AG04449 (cell line): Measurements from ENCODE around the gene ASB6.

Source experiments
- CTCF ChIA-PET: fragments of 350-600 bp; formaldehyde crosslinking; extraction: SDS; loops from one replicate; lab custom pipeline; 2021; ENCODE audit warnings: antibody characterized with exemption; lab: Yijun Ruan, JAX
- POLR2A ChIA-PET: fragments of 400-600, 350-600 bp; formaldehyde crosslinking; extraction: SDS; loops from one replicate; lab custom pipeline; 2020; ENCODE audit warnings: antibody characterized with exemption, inconsistent platforms; lab: Yijun Ruan, JAX
- DNase-seq: peaks from one replicate; pipeline ENCODE4 v3.0.0-alpha.2; 2010; ENCODE audit warnings: low read depth, low spot score
- H3K4me3 ChIP-seq: 2 replicates; pipeline ENCODE4 v1.5.1; 2011; ENCODE audit warnings: low read depth, mild to moderate bottlenecking, control low read depth, low read length
- TF ChIP-seq, protein P1 (sequence below): IDR thresholded peaks from one replicate; pipeline ENCODE4 v1.5.1; 2011; ENCODE audit warnings: mild to moderate bottlenecking, moderate library complexity, low read length, control low read depth, inconsistent platforms; ENCODE audit not compliant: insufficient read depth; ENCODE audit errors: missing control alignments

ASB6 gene

DNA sequence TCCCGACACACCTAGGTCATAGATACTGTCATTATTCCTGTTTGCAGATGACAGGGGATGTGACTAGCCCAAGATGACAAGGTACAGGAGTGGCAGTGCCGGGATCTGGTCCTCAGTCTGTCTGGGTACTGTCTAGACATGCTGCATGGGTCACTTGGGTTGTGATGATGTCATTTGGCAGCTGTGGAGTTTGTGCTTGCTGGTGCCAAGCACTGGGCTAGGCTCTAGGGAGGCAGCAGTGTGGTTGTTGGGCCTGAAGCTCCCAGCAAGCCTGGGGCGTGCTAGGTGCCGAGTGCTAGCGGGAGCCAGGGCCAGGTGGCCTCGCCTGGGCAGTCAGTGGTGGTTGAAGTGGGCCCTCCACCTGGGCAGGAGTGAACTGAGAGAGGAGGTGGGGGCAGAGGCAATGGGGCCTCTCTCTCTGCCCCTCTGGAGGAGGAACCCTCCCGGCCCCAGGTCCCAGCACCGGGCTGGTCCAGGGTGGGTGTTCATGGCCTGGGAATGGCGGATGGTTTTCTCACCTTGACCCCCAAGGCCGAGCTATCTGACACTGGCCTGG lies 8.8 kb upstream of the ASB6 start:
- H3K4me3 ChIP-seq: no peak overlapping the region
- no peak for DNase-seq
- ChIA-PET CTCF (interaction anchor here (0.9 to 2.7 kb wide), 5 partner anchors 8 to 139 kb away, joined by 3 to 14 read pairs (median 6); partner anchors contain the start of gene ASB6), POLR2A (no interaction called here)
- TF ChIP-seq, protein P1, sequence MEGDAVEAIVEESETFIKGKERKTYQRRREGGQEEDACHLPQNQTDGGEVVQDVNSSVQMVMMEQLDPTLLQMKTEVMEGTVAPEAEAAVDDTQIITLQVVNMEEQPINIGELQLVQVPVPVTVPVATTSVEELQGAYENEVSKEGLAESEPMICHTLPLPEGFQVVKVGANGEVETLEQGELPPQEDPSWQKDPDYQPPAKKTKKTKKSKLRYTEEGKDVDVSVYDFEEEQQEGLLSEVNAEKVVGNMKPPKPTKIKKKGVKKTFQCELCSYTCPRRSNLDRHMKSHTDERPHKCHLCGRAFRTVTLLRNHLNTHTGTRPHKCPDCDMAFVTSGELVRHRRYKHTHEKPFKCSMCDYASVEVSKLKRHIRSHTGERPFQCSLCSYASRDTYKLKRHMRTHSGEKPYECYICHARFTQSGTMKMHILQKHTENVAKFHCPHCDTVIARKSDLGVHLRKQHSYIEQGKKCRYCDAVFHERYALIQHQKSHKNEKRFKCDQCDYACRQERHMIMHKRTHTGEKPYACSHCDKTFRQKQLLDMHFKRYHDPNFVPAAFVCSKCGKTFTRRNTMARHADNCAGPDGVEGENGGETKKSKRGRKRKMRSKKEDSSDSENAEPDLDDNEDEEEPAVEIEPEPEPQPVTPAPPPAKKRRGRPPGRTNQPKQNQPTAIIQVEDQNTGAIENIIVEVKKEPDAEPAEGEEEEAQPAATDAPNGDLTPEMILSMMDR: no peak

DNA sequence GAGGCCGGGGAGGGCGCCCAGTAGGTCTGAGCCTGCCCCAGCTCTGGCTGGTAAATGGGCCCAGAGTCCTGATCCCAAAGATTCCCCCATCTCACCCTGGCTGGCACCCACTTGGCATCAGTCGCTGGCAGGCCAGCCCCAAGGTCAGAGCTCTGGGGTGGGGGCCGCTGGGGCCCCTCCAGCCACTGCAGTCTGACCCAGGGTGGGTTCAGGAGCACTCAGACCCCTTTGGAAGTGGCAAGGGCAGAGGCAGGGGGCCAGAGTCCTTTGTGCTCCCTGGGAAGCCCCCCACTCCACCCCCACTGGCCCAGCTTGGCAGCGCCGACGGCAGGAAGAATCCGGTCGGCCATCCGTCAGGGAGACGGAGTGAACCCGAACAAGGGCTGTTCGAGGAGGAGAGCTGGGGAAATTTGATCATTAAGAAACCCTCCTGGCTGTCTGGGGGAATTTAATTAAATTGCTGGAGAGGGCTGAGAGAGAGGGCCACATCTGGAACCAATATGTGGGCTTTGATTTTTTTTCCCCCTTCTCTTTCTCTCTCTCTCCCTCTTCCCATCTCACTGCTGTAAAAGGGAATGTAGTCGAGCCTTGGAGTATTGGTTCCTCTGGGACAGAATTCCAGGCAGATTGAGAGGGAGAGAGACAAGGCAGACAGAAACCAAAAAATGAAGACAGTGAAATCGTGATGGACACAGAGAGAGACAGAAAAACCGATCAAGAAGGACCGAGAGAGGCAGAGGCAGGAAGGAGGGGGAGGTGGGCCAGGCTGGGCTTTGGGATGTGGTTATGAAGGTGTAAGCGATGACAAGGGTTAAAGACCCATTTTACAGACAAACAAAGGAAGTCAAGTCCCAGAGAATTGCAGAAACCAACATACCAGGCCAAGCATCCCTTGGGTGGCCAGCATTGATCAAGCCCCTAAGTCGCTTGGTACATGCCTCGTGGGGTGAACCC lies 8.1 kb upstream of the ASB6 start:
- TF ChIP-seq, protein P1: no peak
- DNase-seq: no peak
- CTCF ChIA-PET: interaction anchor here (0.9 to 1.0 kb wide), 2 partner anchors 51 to 140 kb away, joined by 3 read pairs; no protein-coding TSS in a partner anchor
- POLR2A ChIA-PET: no interaction called here
- H3K4me3 ChIP-seq: no peak overlapping the region

DNA sequence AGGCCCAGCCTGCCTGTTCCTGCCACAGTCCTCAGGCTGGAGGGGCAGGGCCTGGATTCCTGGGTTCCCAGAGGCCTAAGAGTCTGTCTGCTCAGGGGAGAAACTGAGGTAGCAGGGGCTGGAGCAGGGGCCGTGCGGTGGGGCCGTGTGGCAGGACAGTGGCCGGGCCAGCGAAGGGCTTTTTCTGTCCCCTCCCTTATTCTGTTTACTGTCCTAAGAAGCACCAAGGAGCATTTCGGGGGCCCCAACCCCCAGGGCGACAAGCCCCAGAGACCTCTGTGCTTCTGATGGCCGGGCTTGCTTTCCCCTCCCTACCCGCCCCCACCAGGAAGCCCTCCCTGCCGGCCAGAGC lies 6.8 kb upstream of the ASB6 start:
- POLR2A ChIA-PET: no interaction called here
- no peak overlapping the region for H3K4me3 ChIP-seq
- TF ChIP-seq, protein P1: no peak
- CTCF ChIA-PET: no interaction called here
- no peak for DNase-seq

DNA sequence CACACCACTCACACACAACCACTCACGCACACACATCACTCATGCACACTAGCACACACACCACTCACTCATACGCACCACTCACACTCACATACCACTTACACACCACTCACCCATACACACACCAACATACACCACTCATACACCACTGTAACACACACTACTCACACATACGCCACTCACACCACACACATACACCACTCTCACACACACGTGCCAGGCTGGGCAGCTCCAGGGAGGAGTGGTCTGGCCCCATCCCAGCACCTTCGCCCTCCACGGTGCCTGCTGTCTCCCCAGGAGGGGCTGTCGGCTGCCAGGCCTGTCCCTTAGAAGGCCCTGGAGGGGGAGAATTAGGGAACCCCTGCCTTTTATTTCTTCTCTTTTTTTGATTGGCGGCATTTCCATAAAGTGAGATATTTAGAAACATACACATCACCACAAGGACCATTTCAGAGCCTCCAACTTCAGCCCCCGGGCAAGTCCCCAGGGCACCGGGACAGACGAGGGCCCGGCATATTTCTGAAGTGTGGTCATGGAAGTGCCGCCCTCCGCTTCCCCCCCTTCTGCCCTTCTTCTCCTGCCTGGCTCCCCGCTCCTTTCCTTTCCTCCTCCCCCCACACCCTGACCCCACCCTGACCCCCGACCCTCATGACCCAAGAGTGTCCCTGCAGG lies 6.3 kb upstream of the ASB6 start:
- no peak overlapping the region for H3K4me3 ChIP-seq
- ChIA-PET CTCF (interaction anchor here (14.5 kb wide), 1 partner anchor 138 kb away, joined by 267 read pairs; no protein-coding TSS in a partner anchor), POLR2A (no interaction called here)
- no peak for DNase-seq
- TF ChIP-seq, protein P1: no peak

DNA sequence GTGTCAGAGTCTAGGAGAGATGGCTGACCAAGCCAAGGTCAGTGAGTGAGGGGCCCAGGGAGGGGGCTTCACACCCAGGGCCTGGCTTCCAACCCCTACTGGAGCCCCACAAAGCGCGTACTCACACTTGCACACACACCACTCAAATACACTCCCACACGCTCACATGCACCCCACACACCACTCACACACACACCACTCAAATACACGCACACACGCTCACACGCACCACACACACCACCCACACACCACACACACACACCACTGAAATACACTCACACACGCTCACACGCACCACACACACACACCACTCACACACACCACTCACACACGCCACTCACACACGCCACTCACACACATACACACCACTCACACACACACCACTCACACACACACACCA lies 5.7 kb upstream of the ASB6 start:
- no peak overlapping the region for H3K4me3 ChIP-seq
- ChIA-PET CTCF (interaction anchor here (14.5 kb wide), 1 partner anchor 138 kb away, joined by 267 read pairs; no protein-coding TSS in a partner anchor), POLR2A (no interaction called here)
- TF ChIP-seq, protein P1: no peak
- DNase-seq: no peak
